Embryonic facial prominence (tissue), 1 donor: ENCODE data around the gene ARHGAP22.

Source experiments
- DNase-seq: peaks from one replicate; pipeline ENCODE4 v3.0.0-alpha.2; 2016; ENCODE audit errors: extremely low spot score

Gene ARHGAP22

DNA sequence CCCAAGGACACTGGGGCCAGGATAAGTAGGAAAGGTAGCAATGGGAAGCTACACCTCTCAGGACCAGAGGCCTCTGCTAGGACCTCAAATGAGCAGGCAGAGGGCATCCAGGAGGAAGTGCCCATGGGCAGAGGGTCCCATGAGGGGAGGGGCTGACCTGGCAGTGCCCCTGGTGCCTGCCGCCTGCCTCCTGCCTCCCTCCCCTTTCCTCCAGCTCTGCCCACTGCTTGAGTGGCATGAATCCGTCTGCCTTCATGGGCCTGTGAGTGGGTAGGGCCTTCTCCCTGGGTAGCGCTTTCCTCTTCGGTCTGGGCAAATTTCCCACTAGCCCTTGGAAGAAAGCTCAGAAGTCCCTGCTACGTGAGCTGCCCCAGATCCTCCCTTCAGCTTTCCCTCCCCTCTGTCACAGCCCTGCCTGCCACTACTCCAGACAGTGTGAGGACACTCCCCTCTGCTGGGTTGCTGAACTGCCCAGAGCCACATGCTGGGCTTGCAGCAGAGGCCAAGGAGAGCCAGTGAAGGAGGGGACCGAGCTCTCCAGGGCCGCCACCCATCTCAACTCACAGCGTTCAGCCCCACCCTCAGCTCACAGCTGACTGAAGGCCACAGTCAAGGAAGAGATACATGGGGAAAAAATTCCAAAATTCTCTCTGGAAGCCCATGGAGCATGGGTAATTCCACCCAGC, 141.4 kb downstream of the ARHGAP22 start:
- DNase-seq: no peak

DNA sequence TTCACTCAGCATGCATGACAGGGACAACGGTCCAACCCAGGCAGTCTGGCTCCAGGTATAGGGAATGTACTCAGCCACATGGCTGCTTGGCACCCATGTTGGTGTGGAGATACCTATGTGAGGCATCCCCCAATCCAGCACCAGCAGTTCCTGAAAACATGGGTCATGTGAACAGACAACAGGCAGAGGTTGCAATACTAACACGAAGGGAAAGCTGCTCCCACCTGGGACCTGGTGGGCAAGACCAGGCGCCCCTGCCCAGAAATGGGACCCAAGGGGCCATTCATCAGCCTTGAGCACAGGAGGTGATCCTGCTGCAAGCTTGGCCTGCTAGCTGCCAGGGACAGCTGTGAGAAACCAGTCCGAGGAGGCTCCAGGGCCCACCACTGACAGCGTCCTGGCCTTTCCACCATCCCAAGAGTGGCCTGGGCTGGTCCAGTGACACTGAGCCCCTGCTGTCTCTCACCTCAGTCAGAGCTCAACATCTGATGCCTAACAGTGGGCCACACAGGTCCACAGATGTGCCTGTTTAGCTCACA, 142.3 kb downstream of the ARHGAP22 start:
- no peak for DNase-seq

DNA sequence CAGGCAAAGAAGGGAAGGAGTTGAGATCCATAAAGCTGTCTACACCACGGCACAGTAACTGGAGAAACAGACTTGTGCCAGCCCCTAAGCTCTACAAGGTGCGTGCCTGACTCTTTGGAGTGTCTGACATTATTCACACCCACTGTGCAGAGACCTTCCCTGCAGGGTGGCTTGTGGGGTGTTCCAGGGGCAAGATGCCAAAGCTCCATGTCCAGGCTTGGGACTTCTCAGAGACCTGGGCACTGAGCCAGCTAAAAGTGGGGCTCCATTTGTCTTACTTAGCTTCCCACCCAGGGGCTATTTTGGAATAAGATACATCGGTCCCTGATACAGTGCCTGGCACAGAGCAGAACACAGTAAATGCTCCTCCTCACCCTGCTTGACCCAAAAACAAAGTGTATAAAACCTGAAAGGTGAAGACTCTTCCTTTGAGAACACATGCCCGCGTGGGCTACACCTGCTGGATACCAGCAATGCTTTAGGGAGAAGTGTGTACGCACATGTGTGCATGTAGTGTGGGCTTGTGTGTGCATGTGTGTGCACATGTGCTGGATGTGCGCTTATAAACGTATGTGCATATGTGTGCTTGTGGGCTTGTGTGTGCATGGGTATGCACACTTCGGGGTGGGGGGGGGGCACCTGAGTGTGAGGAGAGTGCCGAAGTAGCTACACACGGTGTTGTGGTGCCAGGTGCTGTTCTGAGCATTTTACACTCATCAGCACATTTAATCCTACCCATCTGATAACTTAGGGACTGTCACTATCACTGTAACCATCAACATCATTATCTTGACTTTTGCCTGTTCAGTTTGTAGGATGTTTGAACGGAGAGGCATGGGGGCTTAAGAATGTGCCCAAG, 143.0 kb downstream of the ARHGAP22 start:
- DNase-seq: no peak

DNA sequence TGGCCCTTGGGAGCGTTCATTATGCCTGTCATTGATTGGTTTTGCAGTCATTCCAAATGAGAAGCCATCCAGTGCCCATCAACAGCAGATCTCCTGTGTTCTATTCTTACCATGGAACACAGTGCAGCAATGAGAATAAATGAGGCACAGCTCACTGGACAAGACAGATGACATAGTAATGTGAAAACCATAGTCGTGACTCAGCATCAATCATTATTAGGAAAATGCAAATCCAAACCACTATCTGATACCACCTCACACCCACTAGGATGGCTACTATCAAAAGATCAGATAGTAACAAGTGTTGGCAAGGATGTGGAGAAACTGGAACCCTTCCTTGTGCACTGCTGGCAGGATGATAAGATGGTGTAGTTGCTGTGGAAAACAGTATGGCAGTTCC, 144.7 kb downstream of the ARHGAP22 start:
- no peak for DNase-seq

DNA sequence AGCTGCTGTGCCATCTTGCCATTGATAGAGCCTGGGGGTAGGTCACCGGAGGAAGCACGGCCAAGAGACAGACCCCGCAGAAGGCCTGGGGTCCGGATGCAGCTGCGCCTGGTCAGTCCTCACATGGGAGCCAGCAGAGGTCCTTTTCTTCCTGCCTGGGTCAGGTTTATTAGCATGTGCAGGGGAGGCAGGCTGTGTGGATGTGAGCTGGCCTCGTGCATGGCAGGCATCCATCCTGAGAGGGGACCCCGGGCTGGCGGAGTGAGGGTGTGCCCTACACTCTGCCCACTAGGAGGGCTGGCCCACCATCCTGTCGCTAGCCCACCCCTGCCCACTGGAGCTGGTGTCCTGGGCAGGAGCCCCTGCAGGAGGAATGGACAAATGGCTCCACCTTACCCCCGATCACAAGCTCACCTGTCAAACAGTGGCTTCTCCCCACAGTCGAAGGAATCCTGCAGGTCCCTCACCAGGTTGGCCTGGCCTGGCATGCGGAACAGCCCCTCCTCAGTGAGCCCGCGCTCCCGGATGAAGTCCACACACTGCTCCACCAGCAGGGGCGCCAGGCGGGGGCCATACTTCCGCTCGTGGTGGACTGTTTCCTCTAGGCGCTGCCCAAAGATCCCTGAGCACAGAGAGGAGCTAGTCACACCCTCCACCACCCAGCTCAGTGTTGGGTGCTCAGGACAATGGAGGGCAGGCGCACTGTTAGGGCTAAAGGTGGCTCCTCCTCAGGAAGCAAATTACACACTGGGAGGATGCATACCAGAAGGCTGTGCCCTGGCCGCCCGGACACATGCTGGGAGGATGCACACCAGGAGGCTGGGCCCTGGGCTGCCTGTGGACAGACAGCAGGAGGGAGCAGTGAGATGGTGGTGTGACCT, 145.4 kb downstream of the ARHGAP22 start:
- DNase-seq: no peak

DNA sequence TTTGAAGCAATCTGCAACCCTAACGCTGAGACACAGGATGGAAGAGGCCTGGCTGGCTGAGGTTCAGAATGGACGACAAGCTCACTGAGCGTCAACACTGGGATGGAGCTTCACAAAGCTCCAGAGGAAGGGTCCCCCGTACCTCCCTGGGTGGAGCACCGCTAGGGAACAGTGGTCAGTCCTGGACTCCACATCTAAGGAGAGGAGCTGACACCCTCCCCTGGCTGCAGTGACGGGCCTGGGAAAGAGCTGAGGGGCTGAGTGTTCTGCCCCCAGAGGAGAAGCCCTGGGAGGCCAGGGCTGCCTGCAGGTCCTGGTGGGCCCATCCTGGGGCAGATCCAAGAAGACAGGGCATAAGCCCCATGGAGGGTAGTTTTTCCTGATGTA, 146.2 kb downstream of the ARHGAP22 start:
- DNase-seq: no peak

DNA sequence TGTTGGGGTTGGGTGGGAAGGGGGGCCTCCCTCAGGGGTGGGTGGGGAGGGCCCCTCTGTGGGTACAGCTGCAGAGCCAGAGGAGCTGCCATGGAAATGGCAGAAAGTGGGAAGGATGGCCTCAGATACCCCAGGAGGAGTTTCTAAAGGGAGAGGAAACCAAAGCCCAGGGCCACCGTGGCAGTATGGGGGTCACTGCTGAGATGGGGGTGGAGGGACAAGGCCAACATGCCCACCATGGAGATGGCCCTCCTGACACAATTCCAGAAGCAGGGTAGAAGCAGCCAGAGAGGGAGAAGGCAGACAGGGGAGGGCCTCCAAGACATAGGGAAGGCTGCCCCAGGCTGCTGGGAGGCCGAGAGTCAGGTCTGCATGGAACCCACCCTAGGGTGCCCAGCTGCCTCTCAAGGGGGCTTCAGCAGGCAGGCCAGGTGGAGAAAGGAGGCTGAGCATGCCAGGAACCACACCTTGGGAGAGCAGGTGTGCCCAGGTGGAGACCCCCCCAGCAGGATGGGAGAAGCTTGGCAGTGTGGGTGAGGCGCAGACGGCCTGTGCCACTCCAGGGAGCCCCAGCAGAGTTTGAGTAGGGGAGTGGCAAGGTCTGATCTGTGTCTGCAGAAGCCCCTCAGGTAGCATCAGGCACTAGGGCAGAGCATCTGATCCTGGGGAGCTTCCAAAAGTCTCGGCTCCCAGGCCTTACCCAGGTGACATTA, 146.8 kb downstream of the ARHGAP22 start:
- DNase-seq: no peak

DNA sequence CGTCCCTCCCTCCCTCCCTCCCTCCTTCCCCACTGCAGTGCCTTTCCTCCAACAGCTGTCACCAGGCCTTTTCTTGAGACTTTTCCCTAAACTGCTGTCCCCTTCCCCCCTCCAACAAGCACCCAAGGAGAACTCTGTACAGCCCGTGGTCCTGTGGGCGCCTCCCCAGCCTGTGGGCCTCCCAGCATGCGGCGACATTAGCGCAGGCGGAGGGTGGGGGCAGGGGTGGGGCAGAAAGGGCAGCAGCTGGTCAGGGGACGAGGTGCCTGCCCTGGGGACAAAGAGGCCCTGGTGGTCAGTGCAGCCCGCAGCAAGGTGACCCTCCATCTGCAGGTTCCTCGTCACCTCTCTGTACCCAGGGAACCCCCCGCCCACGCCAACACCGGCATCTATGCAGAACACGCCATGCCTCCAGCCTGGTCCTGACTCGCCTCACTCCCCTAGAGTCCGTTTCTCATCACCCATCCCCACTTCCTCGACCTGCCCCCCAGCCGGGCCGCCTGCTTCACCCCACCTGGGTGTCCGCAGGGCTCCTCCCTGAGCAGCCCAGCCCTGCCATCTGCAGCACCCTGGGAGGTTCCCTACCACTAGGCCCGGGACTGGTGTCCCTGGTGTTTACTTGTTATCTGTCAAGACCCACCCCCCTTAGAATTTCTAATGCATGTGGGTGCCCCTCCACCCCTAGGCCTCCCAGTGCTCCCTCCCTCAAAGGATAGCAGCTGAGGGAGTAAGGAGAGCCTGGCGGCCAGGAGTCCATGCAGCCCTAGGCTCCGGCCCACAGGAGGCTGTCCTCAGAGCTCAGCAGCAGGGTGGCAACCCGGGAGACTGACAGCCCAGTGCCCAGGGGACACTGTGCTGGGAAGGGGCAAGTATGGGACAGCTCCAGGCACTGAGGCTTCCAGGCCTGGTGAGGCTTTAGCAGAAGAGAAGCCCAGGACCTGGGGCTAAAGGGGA, 147.8 kb downstream of the ARHGAP22 start:
- no peak for DNase-seq

DNA sequence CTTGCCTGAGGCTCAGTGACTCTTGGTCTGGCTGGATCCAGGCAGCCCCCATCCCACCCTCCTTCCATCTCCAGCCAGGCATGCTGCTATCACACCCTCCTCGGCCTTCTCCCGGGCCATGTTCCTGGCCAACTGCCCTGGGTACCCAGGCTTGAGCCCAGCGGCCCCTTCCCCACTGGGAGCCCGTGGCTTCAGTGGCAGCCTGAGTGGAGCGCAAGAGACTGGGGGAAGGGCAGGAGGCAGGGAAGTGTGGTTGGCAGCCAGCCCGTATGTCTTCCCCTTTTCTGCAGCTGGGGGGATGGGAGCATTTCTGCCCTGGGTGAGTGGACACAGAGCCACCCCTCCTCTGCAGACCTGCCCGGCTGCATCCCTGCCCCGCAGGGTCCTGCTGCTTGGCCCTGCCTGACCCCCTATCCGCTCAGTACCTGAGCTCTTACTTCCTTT, 148.5 kb downstream of the ARHGAP22 start:
- no peak for DNase-seq

DNA sequence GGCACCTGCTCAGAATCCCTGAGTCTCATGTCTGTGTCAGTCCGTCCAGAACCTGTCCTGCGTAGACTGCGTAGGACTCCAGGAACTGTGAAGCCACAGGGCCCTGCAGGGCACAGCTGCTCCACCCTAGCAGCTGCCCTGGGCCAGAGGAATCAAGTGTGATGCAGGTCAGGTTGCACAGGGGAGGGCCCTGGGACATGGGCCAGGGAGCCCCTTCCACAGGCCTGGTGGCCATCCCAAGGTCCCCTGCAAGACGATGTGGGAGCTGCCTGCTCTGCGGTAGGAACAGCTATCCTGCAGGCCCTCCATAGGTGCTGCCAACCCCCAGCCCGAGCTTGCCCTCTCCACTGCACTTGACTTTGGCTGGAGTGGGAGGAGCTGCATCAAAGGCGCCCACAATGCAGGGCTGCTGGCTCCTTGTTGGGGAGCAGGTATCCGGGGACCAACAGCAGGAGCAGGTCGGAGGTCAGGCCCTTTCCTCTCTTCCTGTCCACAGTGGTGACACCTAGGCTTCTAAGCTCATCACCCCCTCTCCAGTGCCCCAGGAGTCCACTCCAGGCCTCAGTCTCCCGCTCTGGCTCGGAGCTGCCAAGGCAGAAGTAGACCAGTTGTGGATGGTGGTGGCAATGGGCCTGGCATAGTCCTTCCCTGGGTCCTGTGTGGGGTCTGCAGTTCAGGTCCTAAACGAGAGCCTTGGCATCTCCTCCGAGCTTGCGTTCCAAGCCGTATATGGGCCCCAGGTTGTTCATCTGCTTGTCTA, 149.3 kb downstream of the ARHGAP22 start:
- no peak for DNase-seq

DNA sequence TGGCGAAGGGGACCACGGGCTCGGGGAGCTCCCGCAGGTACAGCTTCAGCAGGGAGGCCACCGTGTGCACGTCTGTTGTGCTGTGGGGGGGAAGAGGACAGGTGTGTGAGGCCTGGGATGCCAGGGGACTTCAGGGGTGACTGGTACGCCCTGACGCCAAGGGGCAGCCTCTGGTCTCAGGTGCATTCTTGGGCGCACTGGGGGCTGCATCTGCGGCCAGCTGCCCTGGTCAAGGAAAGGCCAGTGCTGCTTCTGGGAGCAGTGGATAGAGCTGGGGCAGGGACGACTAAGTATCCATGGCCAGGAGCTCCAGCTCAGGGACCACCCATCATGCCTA, 149.8 kb downstream of the ARHGAP22 start:
- no peak for DNase-seq

DNA sequence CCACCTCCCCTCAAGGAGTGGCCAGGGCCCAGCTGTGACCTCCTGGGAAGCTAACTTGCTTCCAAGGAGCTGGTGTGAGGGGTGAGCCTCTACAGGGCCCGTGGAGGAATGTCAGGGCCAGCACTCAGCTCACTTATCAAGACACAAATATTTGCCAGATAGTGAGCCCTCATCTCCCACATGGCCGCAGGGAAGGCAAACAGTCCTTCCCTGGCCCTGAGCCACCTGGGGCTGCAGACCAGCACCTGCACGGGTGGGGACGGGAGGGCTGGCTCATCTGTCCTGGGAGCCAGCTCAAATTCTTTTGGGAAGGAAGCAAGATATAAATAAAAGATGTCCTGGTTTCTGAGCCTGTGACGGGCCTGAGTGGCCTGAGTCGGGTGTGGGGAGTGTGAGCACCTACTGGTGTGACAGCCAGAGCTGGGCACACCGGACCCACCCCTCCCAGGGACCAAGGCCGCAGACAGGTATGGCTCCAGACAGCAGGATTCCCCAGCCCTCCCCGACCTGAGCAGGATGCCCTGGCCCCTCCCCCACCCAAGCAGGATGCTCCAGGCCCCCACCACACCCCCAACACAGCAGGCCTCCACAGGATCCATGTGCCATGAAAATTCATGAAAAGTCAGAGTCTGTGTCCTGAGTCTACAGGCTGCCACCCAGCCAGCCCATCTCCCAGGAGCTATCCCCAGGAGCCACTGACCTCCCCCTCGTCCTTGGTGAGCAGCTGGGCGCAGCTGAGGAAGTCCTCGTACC, 150.4 kb downstream of the ARHGAP22 start:
- DNase-seq: no peak

DNA sequence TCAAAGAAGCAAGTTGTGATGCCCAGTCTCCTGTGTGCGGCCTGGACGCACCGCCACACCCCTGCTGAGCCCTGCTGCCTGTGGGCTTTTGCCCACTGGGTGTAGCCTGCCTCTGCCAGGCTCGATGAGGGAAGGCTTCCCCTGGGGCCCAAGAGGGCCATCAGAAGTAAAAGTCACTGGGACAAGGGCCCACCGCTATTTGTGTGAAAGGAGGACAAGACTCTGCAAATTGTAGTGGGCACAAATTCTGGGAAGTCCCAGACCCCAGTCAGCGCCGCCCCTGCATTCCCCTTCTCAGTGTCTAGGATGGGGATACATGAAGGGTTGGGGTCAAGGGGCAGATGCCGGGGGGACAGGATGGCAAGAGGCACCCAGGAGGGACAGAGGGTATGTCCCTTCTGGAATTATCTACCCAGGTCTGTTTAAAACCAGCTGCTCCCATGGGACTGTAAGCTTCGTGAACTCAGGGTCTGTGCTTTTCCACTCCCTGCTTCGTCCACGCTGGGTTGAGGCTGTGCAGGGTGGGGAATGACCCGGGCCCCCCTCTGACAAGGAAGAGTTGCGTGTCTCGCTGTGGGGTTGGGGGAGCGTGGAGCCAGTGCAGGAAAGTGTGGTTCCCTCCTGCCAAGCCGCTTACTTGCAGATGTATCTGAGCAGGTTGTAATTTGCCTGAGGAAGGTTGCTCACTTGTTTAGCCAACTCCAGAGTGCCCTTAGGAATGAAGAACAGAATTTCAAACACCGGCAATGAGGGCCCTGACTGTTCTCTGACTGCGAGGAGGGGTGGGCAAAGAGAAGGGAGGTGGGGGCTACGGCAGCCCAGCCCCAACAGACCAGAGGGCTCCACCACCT, 151.2 kb downstream of the ARHGAP22 start:
- no peak for DNase-seq

DNA sequence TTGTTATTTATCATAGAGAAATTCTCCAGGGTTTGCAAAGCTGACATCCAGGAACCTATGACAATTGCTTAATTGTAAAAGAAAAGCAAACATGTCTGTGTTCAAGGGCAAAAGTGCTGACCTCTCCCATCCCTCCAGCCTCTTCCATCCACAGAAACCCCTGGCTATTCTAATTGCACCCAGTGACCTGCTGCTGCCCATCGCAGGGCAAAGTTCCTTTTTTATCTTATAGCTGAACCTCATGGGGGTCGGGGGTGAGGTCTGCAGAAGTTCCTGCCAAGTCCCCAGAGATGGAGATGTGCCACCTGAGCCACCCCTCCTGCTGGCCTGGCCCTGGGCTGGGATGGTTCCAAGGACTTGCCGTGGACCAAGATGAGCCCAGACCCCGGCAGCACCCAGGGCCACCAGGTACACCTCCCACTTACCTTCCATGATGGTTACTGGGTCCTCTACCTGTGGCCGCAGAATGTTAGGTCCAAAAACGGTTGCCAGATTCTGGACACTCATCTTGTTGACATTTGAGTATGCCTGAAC, 151.9 kb downstream of the ARHGAP22 start:
- no peak for DNase-seq

DNA sequence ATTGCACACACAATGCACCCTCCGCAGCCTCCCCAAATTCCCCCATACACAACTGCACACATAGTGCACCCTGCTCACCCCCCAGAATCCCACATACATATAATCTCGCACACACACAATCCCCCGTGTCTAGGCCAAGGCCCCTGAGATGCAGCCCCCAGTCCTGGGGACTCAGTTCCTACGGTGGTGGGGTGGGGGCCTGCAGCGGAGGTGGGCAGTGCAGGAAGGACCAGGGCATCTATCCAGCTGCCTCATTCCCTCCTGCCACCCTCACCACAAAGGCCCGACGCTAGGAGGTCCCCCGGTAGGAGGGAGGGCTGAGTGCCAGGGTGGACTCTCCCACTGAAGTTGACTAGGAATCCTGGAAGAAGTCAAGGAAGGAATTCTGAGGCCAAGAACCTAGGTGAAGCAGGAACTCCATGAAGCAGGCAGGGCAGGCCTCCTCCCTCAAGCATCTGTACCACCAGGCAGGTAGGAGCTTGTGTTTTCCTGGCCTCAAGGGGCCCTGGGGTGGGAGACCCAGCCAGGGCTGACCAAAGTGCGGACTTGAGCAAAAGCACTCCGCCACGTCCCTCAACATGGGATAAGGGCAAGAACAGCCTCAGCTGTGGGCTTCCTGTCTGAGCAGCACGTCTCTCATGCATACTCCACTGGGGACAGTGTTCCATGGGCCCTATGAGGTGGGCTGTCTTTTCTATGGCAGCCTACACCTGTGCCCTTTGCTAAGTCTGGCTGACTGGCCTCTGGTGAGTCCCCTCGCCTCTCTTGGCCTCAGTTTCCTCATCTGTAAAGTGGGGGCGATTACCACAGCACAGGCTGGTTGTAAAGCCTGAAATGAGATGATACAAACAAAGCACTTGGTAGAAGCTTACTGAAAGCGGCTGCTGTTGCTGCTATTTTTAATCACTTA, 152.6 kb downstream of the ARHGAP22 start:
- no peak for DNase-seq

DNA sequence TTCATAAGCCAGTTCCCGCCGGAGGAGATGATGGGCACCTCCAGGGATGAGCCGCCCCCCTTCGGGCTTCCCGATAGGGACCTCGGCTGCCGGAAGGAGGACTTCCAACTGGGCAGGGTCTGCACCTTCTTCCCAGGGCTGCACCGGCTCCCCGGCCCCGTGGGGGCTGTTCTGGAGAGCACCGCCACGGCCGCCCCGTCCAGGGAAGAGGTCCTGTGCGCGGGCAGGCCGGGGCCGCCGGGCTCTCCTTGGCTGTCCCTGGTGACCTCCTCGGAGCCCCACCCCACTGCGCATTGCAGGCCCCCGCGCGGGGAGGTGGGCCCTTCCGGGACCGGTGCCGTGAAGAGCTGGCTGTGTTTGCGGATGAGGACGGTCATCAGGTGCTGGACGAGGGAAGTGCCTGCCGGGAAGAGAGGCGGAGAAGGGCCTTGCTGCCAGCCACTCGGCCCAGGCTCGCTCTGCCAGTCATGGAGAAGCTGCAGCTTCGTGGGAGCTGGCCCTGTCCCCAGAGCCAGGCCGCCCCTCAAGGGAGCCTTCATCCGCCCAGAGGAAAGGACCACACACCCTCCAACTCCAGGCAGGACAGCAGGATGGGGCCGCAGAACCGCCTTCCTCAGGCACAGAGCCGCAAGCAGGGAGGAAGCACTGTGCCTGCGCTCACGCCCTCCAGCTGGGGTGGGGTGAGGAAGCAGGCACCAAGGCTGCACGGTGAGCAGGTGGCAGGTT, 154.0 kb downstream of the ARHGAP22 start:
- DNase-seq: no peak
